ENCODE data around the gene SCARF1. TPM values are rescaled to one million over a fixed set of nuclear protein-coding genes. Genes with fewer than 3 reads are reported as not detected.

The SCARF1 gene
- total RNA-seq, 3 donors from 2014 or later = 13.1 to 17.8 (median 14.8) TPM

GRCh38 chr17:1643999-1644492 is 1.5 kb downstream of the SCARF1 start:
- no peak overlapping the region for H3K4me3 ChIP-seq
- H3K4me1 ChIP-seq (ENCODE audit: low read depth) = peaks cover 24% of the 10 kb centered on the region
- H3K36me3 ChIP-seq (ENCODE audit: low read depth) = no peaks in the 10 kb centered on the region
- no peak for DNase-seq
- TF ChIP-seq CTCF (IDR thresholded peaks at IDR 0.05) = no peak
- intact Hi-C loops (cut with DNase I, micrococcal nuclease) = no loop called here
- peak; percentile 1 for ATAC-seq
- no peaks in the 10 kb centered on the region for H3K9me3 ChIP-seq

- ATAC-seq (peak; percentile 86), DNase-seq (peak; percentile 87 to 93 (median 91))
- Histone ChIP-seq H3K36me3 (ENCODE audit: low read depth) (no peaks in the 10 kb centered on the region), H3K4me3 (no peak overlapping the region), H3K9me3 (no peaks in the 10 kb centered on the region), H3K4me1 (ENCODE audit: low read depth) (peaks cover 21% of the 10 kb centered on the region)
- intact Hi-C loops (cut with DNase I, micrococcal nuclease) = no loop called here
- peak; percentile 19 for TF ChIP-seq CTCF (IDR thresholded peaks at IDR 0.05)
Measured at GRCh38 chr17:1643293-1643998, 2.1 kb downstream of the SCARF1 start.

GRCh38 chr17:1641065-1641403 is 4.5 kb downstream of the SCARF1 start:
- Histone ChIP-seq H3K4me1 (ENCODE audit: low read depth) (peaks cover 11% of the 10 kb centered on the region), H3K36me3 (ENCODE audit: low read depth) (no peaks in the 10 kb centered on the region), H3K9me3 (no peaks in the 10 kb centered on the region), H3K4me3 (no peak overlapping the region)
- ATAC-seq (no peak), DNase-seq (no peak)
- no peak for TF ChIP-seq CTCF (IDR thresholded peaks at IDR 0.05)
- intact Hi-C loops (cut with DNase I, micrococcal nuclease) = no loop called here

- Histone ChIP-seq H3K9me3 (no peaks in the 10 kb centered on the region), H3K4me3 (no peak overlapping the region), H3K4me1 (ENCODE audit: low read depth) (peaks cover 11% of the 10 kb centered on the region), H3K36me3 (ENCODE audit: low read depth) (no peaks in the 10 kb centered on the region)
- no peak for TF ChIP-seq CTCF (IDR thresholded peaks at IDR 0.05)
- DNase-seq (no peak), ATAC-seq (no peak)
- intact Hi-C loops (cut with DNase I, micrococcal nuclease) = no loop called here
Measured at GRCh38 chr17:1640329-1641064, 5.0 kb downstream of the SCARF1 start.

- Histone ChIP-seq H3K9me3 (no peaks in the 10 kb centered on the region), H3K4me3 (no peak overlapping the region), H3K4me1 (ENCODE audit: low read depth) (peaks cover 10% of the 10 kb centered on the region), H3K36me3 (ENCODE audit: low read depth) (no peaks in the 10 kb centered on the region)
- intact Hi-C loops (cut with DNase I, micrococcal nuclease) = no loop called here
- ATAC-seq (no peak), DNase-seq (no peak)
- TF ChIP-seq CTCF (IDR thresholded peaks at IDR 0.05) = no peak
Measured at GRCh38 chr17:1639549-1640180, 5.9 kb downstream of the SCARF1 start.

Measured in mucosa of descending colon (tissue), 3 donors.